Neural cell (in vitro differentiated cells): ENCODE data around the gene LDLRAD4. TPM values are rescaled to one million over a fixed set of nuclear protein-coding genes. Genes with fewer than 3 reads are reported as not detected.

Experiments used
- H2AFZ ChIP-seq: fragments of 200-600, 300-800 bp; sonication (generic), shearing (Covaris generic); 2 replicates; pipeline ENCODE4 v1.6.0; 2014; ENCODE audit warnings: low read depth, mild to moderate bottlenecking, antibody characterized with exemption, low read length, moderate library complexity
- H3F3A ChIP-seq: fragments of 200-600 bp; shearing (Covaris generic); 2 replicates; pipeline ENCODE4 v1.6.1; 2016; ENCODE audit warnings: mild to moderate bottlenecking, moderate library complexity, mixed read lengths, antibody characterized with exemption, low read length; ENCODE audit not compliant: insufficient read depth, poor library complexity, severe bottlenecking
- H3K27ac ChIP-seq: fragments of 200-600, 300-800 bp; sonication (generic), shearing (Covaris generic); 2 replicates; pipeline ENCODE4 v1.5.1; 2014; ENCODE audit warnings: mild to moderate bottlenecking, low read length, moderate library complexity
- H3K27me3 ChIP-seq: fragments of 300-800, 200-600 bp; sonication (generic), shearing (Covaris generic); 2 replicates; pipeline ENCODE4 v1.6.0; 2014; ENCODE audit warnings: mild to moderate bottlenecking, low read depth, low read length, moderate library complexity; ENCODE audit not compliant: insufficient read depth
- H3K36me3 ChIP-seq: fragments of 300-800, 200-600 bp; sonication (generic), shearing (Covaris generic); 2 replicates; pipeline ENCODE4 v1.5.1; 2014; ENCODE audit warnings: mild to moderate bottlenecking, antibody characterized with exemption, low read length, moderate library complexity; ENCODE audit not compliant: insufficient read depth
- H3K4me2 ChIP-seq: fragments of 300-800, 200-600 bp; sonication (generic), shearing (Covaris generic); 2 replicates; pipeline ENCODE4 v1.6.0; 2014; ENCODE audit warnings: mild to moderate bottlenecking, low read length
- H3K4me3 ChIP-seq: fragments of 300-800, 200-600 bp; sonication (generic), shearing (Covaris generic); 2 replicates; pipeline ENCODE4 v1.5.1; 2014; ENCODE audit warnings: mild to moderate bottlenecking, low read length, moderate library complexity
- H3K79me2 ChIP-seq: fragments of 200-600 bp; shearing (Covaris generic); replicated peaks from 2 replicates; pipeline ENCODE4 v1.6.0; 2014; ENCODE audit warnings: mild to moderate bottlenecking, low read length, moderate library complexity; ENCODE audit not compliant: insufficient read depth
- H3K9ac ChIP-seq: fragments of 300-800, 200-600 bp; sonication (generic), shearing (Covaris generic); 2 replicates; pipeline ENCODE4 v1.6.1; 2016; ENCODE audit warnings: mild to moderate bottlenecking, low read length, mixed read lengths
- H3K9me2 ChIP-seq: fragments of 200-600 bp; shearing (Covaris generic); 2 replicates; pipeline ENCODE4 v1.6.1; 2016; ENCODE audit warnings: mild to moderate bottlenecking, low read length, mixed read lengths; ENCODE audit not compliant: insufficient read depth
- H3K9me3 ChIP-seq: fragments of 200-600, 300-800 bp; sonication (generic), shearing (Covaris generic); 2 replicates; pipeline ENCODE4 v1.6.1; 2016; ENCODE audit warnings: mild to moderate bottlenecking, mixed run types, low read length, moderate library complexity, mixed read lengths
- H4K20me1 ChIP-seq: fragments of 200-600 bp; shearing (Covaris generic); 2 replicates; pipeline ENCODE4 v1.6.1; 2016; ENCODE audit warnings: mild to moderate bottlenecking, mixed run types; ENCODE audit not compliant: insufficient read depth
- EP300 ChIP-seq: fragments of 450-650 bp; conservative IDR thresholded peaks from 2 replicates; pipeline ENCODE4 v1.6.1; 2014; ENCODE audit warnings: antibody characterized with exemption, mild to moderate bottlenecking, moderate library complexity; ENCODE audit not compliant: poor library complexity, severe bottlenecking
- EZH2 ChIP-seq: fragments of 200-600, 300-800 bp; shearing (Covaris generic), sonication (generic); IDR thresholded peaks from 2 replicates; pipeline ENCODE4 v1.6.1; 2014; ENCODE audit warnings: antibody characterized with exemption, low read length, borderline replicate concordance, mild to moderate bottlenecking; ENCODE audit not compliant: insufficient read depth, poor library complexity, severe bottlenecking
- MXI1 ChIP-seq: fragments of 450-650 bp; conservative IDR thresholded peaks from 2 replicates; pipeline ENCODE4 v1.6.1; 2014; ENCODE audit warnings: antibody characterized with exemption, mild to moderate bottlenecking; ENCODE audit not compliant: poor library complexity, severe bottlenecking
- POLR2AphosphoS5 ChIP-seq: IDR thresholded peaks from 2 replicates; pipeline ENCODE4 v1.6.1; 2012
- RAD21 ChIP-seq: fragments of 450-650 bp; conservative IDR thresholded peaks from 2 replicates; pipeline ENCODE4 v1.6.1; 2014; ENCODE audit warnings: antibody characterized with exemption, mild to moderate bottlenecking, moderate library complexity
- SMC3 ChIP-seq: fragments of 450-650 bp; conservative IDR thresholded peaks from 2 replicates; pipeline ENCODE4 v1.6.1; 2014; ENCODE audit warnings: antibody characterized with exemption, mild to moderate bottlenecking, moderate library complexity; ENCODE audit not compliant: poor library complexity
- TAF1 ChIP-seq: IDR thresholded peaks from 2 replicates; pipeline ENCODE4 v1.6.1; 2012; ENCODE audit warnings: low read depth
- polyA plus RNA-seq: library from polyadenylated mRNA; depleted of rRNA; stranded (reverse); fragments of >200 nt; gene quantifications from 2 replicates; pipeline ENCODE4 v1.2.3, GENCODE V29; 2014
- TF ChIP-seq, protein P1 (sequence below): IDR thresholded peaks from 2 replicates; pipeline ENCODE4 v1.6.1; 2012; ENCODE audit warnings: borderline replicate concordance
- TF ChIP-seq, protein P2 (sequence below): fragments of 450-650 bp; IDR thresholded peaks from 2 replicates; pipeline ENCODE4 v1.5.1; 2014; ENCODE audit warnings: antibody characterized with exemption, mild to moderate bottlenecking, moderate library complexity; ENCODE audit not compliant: poor library complexity, severe bottlenecking

The LDLRAD4 gene
- polyA plus RNA-seq, 1 donor from 2014 or later = 3.7 TPM

DNA sequence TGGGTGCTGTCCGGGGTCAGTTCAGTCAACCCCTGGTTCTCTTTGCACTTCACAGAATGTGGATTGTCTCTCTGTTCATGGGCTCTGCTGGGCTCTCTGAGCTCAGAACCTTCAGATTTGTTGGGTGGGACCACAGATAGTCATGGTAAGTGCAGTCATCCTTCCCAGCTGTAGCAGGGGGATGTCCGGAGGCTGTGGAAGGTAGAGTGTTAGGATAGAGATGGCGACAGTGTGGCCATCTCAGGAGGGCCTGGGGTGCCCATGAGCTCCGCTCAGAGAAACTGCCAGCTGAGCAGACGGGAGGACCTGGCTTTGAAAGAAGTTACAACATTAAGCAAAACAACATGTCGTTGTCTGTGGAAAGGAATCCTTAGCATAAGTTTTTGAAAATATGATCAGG is 358.0 kb downstream of the LDLRAD4 start:
- no peaks in the 10 kb centered on the region for H3F3A ChIP-seq
- H3K4me3 ChIP-seq = no peak overlapping the region
- TF ChIP-seq RAD21 = no peak
- TF ChIP-seq, protein P1, sequence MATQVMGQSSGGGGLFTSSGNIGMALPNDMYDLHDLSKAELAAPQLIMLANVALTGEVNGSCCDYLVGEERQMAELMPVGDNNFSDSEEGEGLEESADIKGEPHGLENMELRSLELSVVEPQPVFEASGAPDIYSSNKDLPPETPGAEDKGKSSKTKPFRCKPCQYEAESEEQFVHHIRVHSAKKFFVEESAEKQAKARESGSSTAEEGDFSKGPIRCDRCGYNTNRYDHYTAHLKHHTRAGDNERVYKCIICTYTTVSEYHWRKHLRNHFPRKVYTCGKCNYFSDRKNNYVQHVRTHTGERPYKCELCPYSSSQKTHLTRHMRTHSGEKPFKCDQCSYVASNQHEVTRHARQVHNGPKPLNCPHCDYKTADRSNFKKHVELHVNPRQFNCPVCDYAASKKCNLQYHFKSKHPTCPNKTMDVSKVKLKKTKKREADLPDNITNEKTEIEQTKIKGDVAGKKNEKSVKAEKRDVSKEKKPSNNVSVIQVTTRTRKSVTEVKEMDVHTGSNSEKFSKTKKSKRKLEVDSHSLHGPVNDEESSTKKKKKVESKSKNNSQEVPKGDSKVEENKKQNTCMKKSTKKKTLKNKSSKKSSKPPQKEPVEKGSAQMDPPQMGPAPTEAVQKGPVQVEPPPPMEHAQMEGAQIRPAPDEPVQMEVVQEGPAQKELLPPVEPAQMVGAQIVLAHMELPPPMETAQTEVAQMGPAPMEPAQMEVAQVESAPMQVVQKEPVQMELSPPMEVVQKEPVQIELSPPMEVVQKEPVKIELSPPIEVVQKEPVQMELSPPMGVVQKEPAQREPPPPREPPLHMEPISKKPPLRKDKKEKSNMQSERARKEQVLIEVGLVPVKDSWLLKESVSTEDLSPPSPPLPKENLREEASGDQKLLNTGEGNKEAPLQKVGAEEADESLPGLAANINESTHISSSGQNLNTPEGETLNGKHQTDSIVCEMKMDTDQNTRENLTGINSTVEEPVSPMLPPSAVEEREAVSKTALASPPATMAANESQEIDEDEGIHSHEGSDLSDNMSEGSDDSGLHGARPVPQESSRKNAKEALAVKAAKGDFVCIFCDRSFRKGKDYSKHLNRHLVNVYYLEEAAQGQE = no peak
- TF ChIP-seq, protein P2, sequence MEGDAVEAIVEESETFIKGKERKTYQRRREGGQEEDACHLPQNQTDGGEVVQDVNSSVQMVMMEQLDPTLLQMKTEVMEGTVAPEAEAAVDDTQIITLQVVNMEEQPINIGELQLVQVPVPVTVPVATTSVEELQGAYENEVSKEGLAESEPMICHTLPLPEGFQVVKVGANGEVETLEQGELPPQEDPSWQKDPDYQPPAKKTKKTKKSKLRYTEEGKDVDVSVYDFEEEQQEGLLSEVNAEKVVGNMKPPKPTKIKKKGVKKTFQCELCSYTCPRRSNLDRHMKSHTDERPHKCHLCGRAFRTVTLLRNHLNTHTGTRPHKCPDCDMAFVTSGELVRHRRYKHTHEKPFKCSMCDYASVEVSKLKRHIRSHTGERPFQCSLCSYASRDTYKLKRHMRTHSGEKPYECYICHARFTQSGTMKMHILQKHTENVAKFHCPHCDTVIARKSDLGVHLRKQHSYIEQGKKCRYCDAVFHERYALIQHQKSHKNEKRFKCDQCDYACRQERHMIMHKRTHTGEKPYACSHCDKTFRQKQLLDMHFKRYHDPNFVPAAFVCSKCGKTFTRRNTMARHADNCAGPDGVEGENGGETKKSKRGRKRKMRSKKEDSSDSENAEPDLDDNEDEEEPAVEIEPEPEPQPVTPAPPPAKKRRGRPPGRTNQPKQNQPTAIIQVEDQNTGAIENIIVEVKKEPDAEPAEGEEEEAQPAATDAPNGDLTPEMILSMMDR = no peak
- no peaks in the 10 kb centered on the region for H3K9me2 ChIP-seq
- no peaks in the 10 kb centered on the region for H3K27me3 ChIP-seq
- H3K4me2 ChIP-seq = no peak overlapping the region
- no peaks in the 10 kb centered on the region for H4K20me1 ChIP-seq
- no peaks in the 10 kb centered on the region for H3K9me3 ChIP-seq
- H3K36me3 ChIP-seq = no peaks in the 10 kb centered on the region
- H2AFZ ChIP-seq = no peak overlapping the region
- H3K9ac ChIP-seq = no peak overlapping the region
- H3K27ac ChIP-seq = no peak overlapping the region
- no peaks in the 10 kb centered on the region for H3K79me2 ChIP-seq

DNA sequence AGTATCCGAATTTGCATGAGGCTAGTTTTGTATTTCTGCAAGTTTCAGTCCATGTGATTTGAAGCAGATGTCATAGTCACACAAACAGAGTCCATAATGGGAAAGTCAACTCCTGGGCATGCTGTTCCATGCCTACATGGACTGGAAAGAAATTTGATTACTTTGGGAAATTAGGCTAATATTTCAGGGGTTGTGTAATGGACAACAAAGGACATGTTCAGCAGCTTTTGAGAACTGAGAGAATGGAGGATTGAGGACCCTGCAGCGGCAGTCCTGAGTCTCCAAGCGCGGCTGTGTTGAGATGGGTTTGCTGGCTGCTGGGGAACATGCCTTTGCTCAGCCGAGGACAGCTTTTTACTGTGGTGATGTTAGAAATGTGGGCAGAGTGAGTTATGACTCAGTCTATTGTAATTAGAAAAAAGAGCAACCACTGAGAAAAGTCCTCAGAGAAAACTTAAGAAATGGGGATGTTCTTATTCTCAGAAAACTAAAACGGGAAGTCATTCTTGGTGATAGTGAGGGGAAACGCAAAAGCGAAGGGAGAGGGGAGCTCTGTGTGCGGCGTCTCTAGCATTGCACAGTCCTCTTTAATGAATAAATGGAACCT is 358.6 kb downstream of the LDLRAD4 start:
- no peaks in the 10 kb centered on the region for H3F3A ChIP-seq
- H3K9me2 ChIP-seq = no peaks in the 10 kb centered on the region
- H3K36me3 ChIP-seq = no peaks in the 10 kb centered on the region
- H3K27me3 ChIP-seq = no peaks in the 10 kb centered on the region
- no peak overlapping the region for H2AFZ ChIP-seq
- no peaks in the 10 kb centered on the region for H4K20me1 ChIP-seq
- H3K4me2 ChIP-seq = no peak overlapping the region
- no peak overlapping the region for H3K9ac ChIP-seq
- H3K9me3 ChIP-seq = no peaks in the 10 kb centered on the region
- H3K27ac ChIP-seq = no peak overlapping the region
- no peak overlapping the region for H3K4me3 ChIP-seq
- H3K79me2 ChIP-seq = no peaks in the 10 kb centered on the region
- TF ChIP-seq EP300 (no peak), POLR2AphosphoS5 (no peak), MXI1 (no peak), RAD21 (no peak), SMC3 (no peak), TAF1 (no peak), EZH2 (no peak)
- TF ChIP-seq, protein P2 = no peak
- TF ChIP-seq, protein P1 = no peak
